Occipital lobe (tissue), 2 donors: ENCODE results near the gene TPP2. TPM values are rescaled to one million over a fixed set of nuclear protein-coding genes. Genes with fewer than 3 reads are reported as not detected.
A peak's percentile ranks its signal among the peaks of the same experiment; 100 is the strongest.

Experiments used
- DNase-seq: peaks from one replicate; lab custom pipeline; 2025; lab: John Stamatoyannopoulos, UW
- total RNA-seq: library from RNA; depleted of rRNA; stranded (reverse); fragments of >200 nt; gene quantifications from one replicate; pipeline ENCODE4 v1.2.3, GENCODE V29; 2014

Gene TPP2
- total RNA-seq, 1 donor from 2014 or later, result 68.9 TPM

DNA sequence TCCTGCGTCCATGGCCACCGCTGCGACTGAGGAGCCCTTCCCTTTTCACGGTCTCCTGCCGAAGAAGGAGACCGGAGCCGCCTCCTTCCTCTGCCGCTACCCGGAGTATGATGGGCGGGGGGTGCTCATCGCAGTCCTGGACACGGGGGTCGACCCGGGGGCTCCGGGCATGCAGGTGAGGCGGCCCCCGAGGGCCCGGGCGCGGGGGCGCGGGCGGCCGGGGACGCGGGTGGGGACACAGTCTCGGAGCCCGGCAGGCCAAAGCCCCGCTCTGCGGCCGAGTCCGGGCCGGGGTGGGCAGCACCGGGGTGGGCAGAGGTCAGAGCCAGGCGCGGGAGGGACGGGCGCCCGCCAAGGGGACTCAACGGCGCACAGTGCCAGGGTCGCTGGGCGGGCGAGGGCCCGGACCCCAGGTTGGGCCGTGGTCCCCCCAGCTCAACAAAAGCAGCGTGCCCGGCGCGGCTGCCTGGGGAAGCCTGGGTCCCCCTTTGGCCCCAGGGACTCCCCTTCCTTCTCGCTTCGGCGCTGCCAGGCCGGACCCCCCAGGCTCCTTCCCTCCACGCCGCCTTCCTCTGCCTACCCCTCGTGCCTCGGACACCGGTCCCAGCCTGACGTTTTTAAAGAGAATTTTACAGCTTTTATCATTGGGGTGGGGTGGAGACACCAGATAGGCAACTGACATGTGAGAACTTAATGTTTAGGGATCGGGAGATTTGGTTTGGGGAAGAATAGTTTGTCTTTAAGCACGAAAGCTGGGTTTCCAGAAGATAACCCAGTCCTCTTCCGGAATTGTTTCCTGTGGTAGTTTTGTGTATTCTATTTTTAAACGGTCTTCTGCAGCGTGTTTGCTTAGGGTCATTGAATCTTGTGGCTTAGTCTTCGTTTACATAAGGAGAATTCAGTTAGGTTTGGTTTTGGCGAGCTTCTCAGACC lies 509 bp downstream of the TPP2 start:
- no peak for DNase-seq

GRCh38 chr13:102598061-102598460 lies 1.3 kb downstream of the TPP2 start:
- DNase-seq, result no peak

- DNase-seq, result no peak
These were observed 2.7 kb downstream of the TPP2 start for GRCh38 chr13:102599426-102600012.

- DNase-seq, result no peak
These were observed 9.9 kb downstream of the TPP2 start for GRCh38 chr13:102606537-102607309.

GRCh38 chr13:102608974-102609373 lies 12.2 kb downstream of the TPP2 start:
- DNase-seq, result no peak

DNA sequence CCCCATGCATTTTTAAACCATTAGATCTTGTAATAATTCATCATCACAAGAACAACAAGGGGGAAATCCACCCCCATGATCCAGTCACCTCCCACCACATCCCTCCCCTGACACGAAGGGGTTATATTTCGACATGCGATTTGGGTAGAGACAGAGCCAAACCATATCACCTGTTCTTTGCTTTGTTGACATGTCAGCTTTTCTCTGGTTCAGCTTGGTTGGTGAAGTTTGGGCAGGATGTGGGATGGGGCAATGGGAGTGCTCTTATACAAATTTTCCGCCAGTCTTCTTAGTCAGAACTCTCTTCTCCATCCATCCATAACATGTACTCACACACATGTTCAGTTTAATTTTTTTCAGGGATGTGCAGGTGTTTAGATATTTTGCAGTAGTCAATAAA lies 12.9 kb downstream of the TPP2 start:
- DNase-seq, result no peak

- no peak for DNase-seq
These were observed 13.6 kb downstream of the TPP2 start for GRCh38 chr13:102610296-102610895.

GRCh38 chr13:102617697-102618350 lies 21.0 kb downstream of the TPP2 start:
- no peak for DNase-seq

GRCh38 chr13:102620516-102620915 lies 23.7 kb downstream of the TPP2 start:
- no peak for DNase-seq

GRCh38 chr13:102626928-102627327 lies 30.1 kb downstream of the TPP2 start:
- no peak for DNase-seq

GRCh38 chr13:102628559-102628958 lies 31.8 kb downstream of the TPP2 start:
- DNase-seq, result no peak

DNA sequence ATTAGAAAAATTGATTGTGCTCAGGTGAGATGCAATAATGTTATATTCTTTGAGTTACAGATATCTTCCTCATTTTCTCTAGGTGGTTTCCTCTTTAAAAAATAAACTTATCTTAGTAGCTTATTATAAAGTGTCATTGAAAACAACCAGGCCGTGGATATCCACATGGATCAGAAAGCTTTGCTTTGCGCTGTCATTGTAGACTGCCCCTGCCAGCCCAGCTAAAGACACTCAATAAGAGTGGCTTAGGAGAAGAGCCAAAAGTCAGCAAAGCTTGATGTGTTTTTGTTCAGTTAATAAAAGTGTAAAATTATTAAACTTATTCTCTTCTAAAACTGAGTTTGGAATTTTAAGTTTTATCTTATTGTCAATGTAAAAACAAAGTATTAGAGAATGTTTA lies 34.4 kb downstream of the TPP2 start:
- DNase-seq, result no peak

DNA sequence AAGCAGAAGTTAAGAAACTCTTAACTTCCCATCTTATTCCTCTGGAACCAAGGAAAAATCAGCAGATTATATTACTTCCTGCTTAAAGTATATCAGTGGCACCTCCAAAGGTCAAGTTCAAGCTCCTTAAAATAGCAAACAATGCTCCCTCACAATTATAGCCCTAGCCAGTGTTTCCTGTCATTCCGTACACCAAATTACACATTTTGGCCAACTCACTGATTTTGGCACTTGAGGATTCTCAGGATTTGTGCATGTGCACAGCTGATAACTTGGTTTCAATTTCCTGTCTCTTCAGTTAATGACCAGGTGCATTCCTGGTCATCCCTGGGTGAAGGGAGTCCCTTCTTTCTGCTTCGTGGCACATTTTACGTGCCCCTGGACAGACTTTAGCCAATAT lies 42.0 kb downstream of the TPP2 start:
- DNase-seq, result no peak

- DNase-seq, result no peak
These were observed 45.2 kb downstream of the TPP2 start for GRCh38 chr13:102642029-102642428.

DNA sequence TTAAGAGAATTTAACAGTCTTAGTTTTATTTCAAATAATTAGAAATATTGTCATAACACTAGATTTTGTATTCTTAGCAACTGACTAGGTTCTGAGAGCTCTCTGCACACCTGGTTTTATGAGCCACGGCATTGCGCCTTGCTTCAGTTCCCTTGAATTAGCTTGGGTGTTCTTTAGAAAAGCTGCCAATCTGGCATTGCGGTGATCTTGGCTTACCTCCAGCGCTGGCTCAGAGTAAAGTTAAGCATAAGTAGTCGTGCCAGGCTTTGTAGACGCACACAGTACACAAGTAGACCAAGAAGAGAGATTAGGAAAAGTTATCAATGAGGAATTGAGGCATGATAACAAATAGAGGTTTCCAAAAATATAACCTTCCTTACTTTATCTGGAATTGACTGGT lies 45.7 kb downstream of the TPP2 start:
- peak; percentile 20 for DNase-seq

DNA sequence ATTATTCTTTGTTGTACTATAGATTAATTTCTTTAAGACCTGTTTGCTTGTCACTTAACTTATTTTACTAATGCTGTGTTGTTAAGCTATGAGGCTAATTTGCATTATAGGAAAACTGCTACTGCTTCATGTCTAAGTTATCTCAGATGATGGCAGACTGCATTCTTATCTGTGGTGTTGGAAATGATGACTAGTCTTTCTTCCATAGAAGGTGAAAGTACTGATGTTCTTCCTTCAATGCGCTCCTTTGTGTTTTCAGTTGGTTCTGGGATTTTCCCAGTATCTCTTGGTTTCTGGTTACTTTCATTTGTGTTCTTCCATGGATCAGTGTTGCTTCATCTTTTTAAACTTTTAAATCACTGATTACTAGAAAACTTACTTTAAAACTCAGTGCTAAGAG lies 46.9 kb downstream of the TPP2 start:
- DNase-seq, result no peak

DNA sequence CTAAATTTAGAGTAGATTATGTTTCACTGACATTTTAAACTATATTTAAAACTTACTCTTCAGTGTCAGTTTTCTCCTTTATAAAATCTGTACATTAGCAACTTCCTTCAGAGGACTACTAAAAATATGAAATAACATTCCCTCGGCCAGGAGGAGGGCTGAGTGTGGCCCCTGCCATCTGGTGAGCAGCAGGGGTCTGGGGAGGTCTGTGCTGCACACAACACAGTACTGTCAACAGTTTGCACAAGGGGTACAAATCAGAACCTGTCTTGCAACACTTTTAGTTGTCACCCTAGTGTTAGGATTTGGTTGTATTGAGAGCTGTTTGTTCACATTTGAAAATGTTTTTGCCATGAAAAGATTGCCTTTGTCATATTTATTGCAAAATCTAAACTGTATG lies 48.9 kb downstream of the TPP2 start:
- no peak for DNase-seq

DNA sequence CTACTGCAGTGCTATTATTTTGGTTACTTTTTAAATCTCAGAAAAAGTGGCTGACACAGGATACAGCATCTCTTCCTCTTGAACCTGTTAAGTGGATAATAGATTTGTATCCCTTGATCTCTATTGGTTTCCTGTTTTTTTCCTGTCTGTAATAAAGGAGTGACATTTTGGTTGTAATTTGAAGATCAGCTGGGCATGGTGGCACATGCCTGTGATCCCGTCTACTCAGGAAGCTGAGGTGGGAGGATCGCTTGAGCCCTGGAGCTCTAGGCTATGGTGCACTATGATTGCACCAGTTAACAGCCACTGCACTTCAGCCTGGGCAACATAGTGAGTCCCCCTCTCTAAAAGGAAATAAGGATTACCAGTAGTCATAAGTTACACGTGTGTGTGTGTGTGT lies 51.3 kb downstream of the TPP2 start:
- no peak for DNase-seq

GRCh38 chr13:102650444-102650843 lies 53.7 kb downstream of the TPP2 start:
- DNase-seq, result no peak

DNA sequence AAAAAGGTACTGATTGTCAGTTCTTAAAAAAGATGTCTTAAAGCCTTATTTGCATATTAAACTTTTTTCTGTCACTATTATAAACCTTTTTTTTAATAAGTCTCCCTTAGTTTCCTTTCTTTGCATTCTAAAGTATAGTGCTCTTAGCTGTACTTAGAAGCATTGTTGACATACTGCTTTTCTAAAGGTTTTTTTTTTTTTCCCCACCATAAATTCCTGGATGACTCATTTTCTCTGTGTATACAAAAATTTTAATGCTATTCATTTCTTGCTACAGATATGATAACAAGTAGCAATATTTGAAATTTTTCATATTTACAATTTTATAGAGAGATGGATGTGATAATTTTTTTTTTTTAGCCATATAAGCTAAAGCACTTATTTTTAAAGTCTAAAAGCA lies 54.6 kb downstream of the TPP2 start:
- no peak for DNase-seq

GRCh38 chr13:102651892-102652291 lies 55.1 kb downstream of the TPP2 start:
- DNase-seq, result no peak
